HG03558 (cell line): Measurements from ENCODE around the gene RGS7.
"Not testable (repeated sequence)": the region's sequence is repeated elsewhere in the genome, so short reads cannot be mapped to it uniquely, and the experiment has no call there.

Experiments
- ATAC-seq: cut with Tn5 transposase; IDR thresholded peaks from one replicate; pipeline ENCODE4 v1.9.1; 2021; ENCODE audit warnings: moderate number of reproducible peaks; ENCODE audit not compliant: unreplicated experiment; ENCODE audit errors: extremely low read depth

Gene RGS7

GRCh38 chr1:240765732-240766363 lies 591.2 kb downstream of the RGS7 start:
- no peak for ATAC-seq

GRCh38 chr1:240763771-240764170 lies 593.2 kb downstream of the RGS7 start:
- no peak for ATAC-seq

GRCh38 chr1:240763095-240763494 lies 593.9 kb downstream of the RGS7 start:
- not testable (repeated sequence) for ATAC-seq

GRCh38 chr1:240762471-240762987 lies 594.5 kb downstream of the RGS7 start:
- not testable (repeated sequence) for ATAC-seq

- not testable (repeated sequence) for ATAC-seq
Measured at GRCh38 chr1:240758777-240759176, 598.2 kb downstream of the RGS7 start.

- ATAC-seq: no peak
Measured at GRCh38 chr1:240758296-240758695, 598.7 kb downstream of the RGS7 start.

- ATAC-seq: no peak
Measured at GRCh38 chr1:240747907-240748306, 609.1 kb downstream of the RGS7 start.

GRCh38 chr1:240743705-240744104 lies 613.3 kb downstream of the RGS7 start:
- no peak for ATAC-seq

GRCh38 chr1:240739754-240740153 lies 617.3 kb downstream of the RGS7 start:
- no peak for ATAC-seq

- ATAC-seq: no peak
Measured at GRCh38 chr1:240739139-240739538, 617.9 kb downstream of the RGS7 start.

- ATAC-seq: no peak
Measured at GRCh38 chr1:240737766-240738265, 619.2 kb downstream of the RGS7 start.

GRCh38 chr1:240737298-240737697 lies 619.7 kb downstream of the RGS7 start:
- no peak for ATAC-seq

- not testable (repeated sequence) for ATAC-seq
Measured at GRCh38 chr1:240734705-240735104, 622.3 kb downstream of the RGS7 start.

GRCh38 chr1:240734001-240734400 lies 623.0 kb downstream of the RGS7 start:
- ATAC-seq: no peak

GRCh38 chr1:240732390-240732789 lies 624.6 kb downstream of the RGS7 start:
- no peak for ATAC-seq
